Inflammatory macrophage (primary cell): ENCODE data around the gene HAUS7.
"Not testable (repeated sequence)": the region's sequence is repeated elsewhere in the genome, so short reads cannot be mapped to it uniquely, and the experiment has no call there.

Source experiments
- DNase-seq, 2 donors: peaks; one replicate each; pipeline ENCODE4 v3.0.0-alpha.2; 2020 to 2022

The HAUS7 gene

DNA sequence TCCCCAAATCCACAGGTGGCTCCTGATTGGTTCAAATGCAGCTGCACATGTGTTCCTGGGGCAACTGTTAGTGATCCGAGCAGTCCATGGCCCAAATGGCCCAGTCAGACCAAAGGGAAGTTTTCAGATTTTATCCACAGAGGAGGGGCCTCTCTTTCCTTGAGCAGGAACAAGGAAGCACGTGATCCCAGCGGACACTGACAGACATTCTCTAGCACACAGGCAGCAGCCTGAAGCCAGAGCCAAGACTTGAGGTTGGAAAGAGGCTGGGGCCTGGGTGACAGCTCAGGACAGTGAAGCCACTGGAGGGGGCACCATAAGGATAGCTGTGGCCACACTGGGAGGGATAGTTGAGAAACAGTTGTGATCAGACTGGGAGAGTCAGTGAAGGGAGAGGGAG, 62.6 kb downstream of the HAUS7 start:
- no peak for DNase-seq

DNA sequence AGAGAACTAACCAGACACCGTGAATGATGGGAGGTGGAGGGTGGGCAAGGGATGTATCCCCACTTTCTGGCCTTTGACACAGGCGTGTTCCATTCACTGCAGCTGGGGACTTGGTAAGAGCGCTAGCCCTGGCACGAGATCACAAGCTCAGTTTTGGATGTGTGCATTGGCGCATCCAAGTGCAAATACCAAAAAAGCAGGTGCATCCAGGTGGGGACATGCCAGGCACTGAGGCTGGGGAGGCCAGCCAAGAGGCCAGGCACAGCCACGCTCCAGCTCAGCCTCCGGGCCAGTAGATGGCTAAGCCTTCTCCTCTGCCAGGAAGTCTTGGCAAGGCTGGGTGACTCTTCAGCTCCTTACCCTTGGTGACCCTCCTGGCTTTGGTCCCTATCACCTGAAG, 63.5 kb downstream of the HAUS7 start:
- DNase-seq: no peak

DNA sequence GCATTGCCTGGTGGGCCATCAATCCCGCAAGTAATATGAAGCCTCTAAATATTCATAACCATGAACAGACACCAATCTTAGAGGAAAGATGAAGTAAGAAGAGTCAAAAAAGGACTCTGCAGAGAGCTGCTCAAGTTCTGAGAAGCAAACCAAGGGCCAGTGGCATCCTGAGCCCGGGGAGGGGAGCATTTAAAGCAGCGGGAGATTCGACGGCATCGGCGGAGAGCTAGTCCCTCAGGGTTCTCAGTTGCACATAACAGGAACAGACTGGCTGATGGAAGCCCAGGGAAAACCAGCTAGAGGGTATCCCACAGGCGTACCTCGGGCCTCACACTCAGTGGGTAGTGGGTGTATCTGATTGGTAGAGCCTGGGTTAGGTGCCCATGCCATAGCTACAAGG, 64.4 kb downstream of the HAUS7 start:
- DNase-seq: no peak

DNA sequence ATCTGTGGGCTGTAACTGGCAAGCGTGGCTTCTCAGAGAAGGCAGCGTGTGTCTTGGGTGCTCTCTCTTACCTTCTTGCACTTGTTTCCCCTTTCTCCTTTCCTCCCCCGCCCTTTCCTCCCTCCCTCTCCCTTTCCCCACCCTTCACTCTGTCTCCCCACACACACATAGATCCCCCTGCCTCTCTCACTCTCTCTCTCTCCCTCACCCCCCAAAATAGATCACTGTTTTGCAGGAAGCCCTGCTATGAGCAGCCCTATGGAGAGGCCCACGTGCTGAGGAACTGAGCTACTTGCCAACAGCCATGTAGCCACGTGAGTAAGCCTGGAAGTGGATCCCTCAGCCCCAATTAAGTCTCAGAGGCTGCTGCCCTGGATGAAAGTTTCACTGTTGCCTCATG, 65.0 kb downstream of the HAUS7 start:
- no peak for DNase-seq

GRCh38 chrX:153404333-153404732, 66.0 kb downstream of the HAUS7 start:
- DNase-seq: not testable (repeated sequence)

GRCh38 chrX:153401133-153401764, 69.1 kb downstream of the HAUS7 start, which contains the start of gene PNMA6E:
PNMA6E (minus strand) TSS chrX:153401350; CDS start chrX:153398849, 2,501 bp downstream.
- DNase-seq: no peak

- peak; percentile 45 to 50 for DNase-seq
Observed at GRCh38 chrX:153400146-153401132, 69.9 kb downstream of the HAUS7 start.

DNA sequence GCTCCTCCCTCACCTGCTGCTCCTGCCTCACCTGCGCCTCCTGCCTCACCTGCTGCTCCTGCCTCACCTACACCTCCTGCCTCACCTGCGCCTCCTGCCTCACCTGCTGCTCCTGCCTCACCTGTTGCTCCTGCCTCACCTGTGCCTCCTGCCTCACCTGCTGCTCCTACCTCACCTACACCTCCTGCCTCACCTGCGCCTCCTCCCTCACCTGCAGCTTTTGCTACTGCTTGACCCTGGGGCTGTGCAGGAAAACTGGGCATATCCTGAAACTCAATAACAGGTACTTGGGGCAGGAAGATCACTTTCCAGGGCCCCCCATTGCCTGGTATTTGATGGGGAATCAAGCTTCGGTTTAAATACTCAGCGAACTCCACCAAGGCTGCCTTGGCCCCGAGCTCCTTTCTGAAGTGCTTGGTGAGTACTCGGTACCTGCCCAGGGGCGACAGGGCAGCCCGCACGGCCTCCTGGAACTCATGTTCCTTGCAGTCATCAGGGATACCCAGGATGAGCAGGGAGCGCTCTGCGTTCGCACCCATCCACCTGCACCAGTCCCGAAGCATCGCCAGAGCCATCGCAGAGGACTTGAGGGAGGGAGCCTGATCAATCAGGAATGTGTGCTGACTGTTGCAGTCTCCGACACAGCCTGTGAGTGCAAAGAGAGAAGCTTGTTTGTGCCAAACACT, 72.0 kb downstream of the HAUS7 start:
- DNase-seq: no peak
